ENCODE measurements around the gene ENTPD7. TPM values are rescaled to one million over a fixed set of nuclear protein-coding genes. Genes with fewer than 3 reads are reported as not detected.

The ENTPD7 gene
- total RNA-seq, 2 experiments from 2014 or later: 6.9 to 7.6 TPM

DNA sequence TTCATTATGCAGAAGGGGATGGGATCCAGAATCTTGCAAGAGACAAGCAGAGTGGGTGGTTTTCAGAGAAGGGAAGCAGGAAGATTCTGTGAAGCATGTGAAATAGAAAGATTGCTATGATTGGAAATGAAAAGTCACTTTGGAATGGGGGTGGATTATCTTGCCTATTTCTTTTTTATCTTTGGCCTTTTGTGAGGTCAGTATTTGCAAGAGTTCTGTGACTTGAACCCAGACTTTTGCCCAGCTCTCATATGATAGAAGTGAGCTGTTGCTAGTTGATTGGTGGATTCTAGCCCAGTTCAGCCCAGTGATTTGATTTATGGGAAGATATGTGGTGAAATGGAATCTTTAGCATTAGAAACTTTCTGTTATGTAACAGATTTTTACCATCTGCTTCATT, 17.1 kb downstream of the ENTPD7 start:
- ChIA-PET CTCF (interaction anchor here (1.0 kb wide), 1 partner anchor 16 kb away, joined by 5 read pairs; no protein-coding TSS in a partner anchor), POLR2A (interaction anchor here (0.7 kb wide), 1 partner anchor 194 kb away, joined by 3 read pairs; no protein-coding TSS in a partner anchor)

DNA sequence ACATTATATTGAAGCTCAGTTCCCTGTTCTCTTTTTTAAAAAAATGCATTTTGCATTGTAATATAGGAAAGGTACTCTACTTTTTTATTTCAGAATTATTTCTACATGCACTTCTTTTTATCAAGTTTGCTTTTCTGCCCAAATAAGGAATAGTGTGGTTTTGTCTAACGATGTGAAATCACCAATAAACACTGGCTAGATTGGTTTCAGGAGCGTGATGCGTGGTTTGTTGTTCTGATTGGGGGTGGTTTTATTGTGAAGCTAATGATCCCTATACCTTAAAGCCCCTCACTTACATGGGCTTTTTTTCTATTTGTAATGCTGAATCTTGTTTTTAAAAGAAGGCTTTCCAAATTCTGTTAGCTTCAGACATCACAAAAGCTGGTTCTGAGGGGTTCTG, 17.6 kb downstream of the ENTPD7 start:
- POLR2A ChIA-PET: interaction anchor here (0.7 kb wide), 2 partner anchors 25 to 193 kb away, joined by 3 to 4 read pairs; no protein-coding TSS in a partner anchor
- CTCF ChIA-PET: interaction anchor here (1.0 kb wide), 1 partner anchor 17 kb away, joined by 5 read pairs; no protein-coding TSS in a partner anchor

DNA sequence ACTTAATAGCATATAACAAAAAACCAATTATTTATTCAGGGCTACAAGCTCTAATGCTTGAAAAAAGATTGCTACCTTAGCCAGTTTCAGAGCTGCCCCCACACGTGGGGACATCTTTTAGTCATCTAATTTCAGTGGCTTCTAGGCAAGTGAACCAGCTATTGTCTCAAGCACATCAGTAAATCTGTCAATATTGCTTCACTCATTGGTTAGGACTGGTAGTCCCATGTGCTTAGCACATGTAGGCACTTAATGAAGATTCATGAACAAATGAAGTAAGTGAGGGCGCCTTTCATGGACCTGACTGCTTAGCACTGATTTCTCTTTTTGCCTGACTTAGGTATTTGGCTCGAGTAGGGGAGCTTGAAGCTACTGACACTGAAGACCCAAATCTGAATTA, 19.6 kb downstream of the ENTPD7 start:
- ChIA-PET POLR2A (no interaction called here), CTCF (no interaction called here)

DNA sequence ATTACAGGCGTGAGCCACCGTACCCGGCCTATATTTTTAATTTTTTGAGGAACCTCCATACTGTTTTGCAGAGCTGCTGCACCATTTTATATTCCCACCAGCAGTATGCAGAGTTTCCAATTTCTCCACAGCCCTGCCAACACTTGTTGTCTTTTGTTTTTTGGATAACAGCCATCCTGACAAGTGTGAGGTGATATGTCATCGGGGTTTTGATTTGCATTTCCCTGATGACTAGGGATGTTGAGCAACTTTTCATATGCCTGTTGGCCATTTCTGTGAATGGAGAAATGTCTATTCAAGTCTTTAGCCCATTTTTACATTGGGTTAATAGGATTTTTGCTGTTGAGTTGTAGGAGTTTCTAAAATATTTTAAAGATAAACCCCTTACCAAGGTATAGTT, 22.2 kb downstream of the ENTPD7 start:
- ChIA-PET CTCF (no interaction called here), POLR2A (no interaction called here)

DNA sequence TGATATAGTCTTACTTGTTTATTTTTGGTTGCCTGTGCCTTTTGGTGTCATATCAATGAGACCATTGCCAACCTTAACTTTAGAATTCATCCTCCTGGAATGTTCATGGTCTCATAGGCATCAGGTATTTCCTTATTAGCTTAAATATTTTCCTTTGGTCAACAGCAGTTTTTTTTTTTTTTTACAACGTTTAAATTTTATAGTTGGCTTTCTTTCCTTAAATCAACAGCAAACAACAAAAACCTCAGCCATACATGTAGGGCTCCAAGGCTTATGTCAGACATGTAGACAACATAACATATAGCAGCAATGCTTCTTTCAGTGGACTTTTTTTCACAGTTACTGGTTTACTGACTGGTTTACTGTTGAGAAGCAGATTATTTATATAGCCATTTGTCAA, 22.7 kb downstream of the ENTPD7 start:
- ChIA-PET CTCF (no interaction called here), POLR2A (no interaction called here)

DNA sequence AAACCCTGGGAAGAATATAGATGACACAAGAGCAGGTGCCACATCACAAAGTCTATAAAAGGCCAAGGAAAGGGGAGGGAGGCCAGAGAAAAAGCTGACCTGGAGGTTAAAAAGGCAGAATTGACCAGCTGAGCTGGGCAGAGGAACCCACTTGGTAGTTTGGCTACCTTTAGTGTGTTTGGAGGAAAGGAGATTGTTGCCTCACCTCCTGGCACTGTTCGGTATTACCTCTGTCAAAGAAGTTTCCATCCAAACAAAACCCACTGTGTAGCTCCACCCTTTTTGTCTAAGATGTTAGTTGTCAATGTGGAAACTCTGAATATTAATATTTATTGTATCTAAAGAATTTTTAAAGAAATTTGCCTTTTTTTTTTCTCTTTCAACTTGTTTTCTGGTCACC, 23.4 kb downstream of the ENTPD7 start:
- ChIA-PET POLR2A (no interaction called here), CTCF (no interaction called here)

DNA sequence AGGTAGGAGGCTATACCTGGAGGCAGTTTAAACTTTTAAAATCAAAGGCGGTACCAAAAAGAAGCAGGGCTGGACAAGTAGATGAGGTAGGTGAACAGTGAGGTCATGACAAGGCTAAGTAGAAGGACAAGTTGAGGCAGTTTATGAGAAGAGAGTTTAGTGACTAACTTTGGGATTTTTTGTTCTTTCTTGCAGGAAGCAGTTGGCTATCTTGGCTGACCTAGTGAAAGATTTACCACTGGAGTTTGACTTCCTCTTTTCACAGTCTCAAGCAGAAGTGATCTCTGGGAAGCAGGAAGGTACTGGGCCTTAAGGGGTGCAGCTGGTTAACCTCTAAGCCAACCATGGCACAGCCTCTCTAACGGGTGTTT, 26.3 kb downstream of the ENTPD7 start:
- CTCF ChIA-PET: no interaction called here
- POLR2A ChIA-PET: no interaction called here

DNA sequence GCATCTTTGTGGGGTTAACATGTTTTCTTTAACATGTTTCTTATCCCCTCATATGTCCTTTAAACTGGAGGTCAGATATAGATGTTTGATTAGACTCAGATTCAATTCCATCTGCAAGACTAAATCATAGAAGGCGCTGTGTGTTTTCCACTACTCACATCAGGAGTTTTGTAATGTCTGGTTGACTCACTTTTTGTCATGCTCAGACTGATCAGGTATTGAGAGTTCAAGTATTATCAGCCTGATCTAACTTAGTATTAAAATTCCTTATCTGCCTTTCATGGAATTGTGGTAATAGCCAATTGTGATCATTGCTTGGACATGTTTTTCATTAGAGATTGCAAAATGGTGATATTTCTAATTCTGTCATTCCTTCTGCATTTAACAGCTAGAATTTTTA, 30.2 kb downstream of the ENTPD7 start:
- POLR2A ChIA-PET: no interaction called here
- CTCF ChIA-PET: no interaction called here

DNA sequence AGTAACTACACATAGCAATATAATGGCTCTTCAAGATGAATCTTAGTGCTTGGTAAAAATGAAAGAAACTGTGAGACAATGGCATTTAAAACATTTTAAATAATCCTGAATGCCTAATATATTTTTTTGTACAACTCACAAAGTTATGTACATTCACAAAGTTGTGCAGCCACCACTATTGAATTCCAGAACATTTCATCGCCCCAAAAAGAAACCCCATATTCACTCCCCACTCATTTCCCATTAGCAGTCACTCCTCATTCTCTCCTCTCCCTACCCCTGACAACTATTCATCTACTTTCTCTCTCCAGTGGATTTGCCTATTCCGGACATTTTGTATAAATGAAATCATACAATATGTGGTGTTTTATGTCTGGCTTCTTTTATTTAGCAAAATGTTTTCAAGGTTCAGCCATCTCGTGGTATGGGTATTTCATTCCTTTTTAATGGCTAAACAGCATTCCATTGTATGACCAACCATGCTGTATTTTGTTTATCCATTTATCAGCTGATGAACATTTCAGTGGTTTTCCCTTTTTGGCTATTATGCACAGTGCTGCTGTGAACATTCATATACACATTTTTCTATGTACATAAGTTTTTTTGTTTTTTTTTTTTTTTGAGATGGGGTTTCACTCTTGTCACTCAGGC, 34.7 kb downstream of the ENTPD7 start:
- ChIA-PET CTCF (no interaction called here), POLR2A (no interaction called here)

DNA sequence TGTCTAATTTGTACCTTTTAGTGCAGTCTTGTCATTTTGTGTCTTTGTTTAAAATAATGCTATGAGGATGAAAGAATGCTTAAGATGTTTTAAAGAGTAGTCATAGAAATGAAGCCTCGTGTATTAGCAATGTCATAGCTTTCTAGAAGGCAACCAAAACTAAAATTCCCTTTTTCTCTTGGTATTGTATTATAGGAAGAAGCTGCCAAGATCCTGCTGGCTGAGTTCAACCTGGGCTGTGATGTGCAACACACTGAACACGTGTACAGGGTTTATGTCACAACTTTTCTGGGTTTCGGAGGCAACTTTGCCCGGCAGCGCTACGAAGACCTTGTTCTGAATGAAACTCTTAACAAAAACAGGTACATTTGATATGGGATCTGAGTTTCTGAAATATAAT, 36.5 kb downstream of the ENTPD7 start:
- CTCF ChIA-PET: no interaction called here
- POLR2A ChIA-PET: no interaction called here

DNA sequence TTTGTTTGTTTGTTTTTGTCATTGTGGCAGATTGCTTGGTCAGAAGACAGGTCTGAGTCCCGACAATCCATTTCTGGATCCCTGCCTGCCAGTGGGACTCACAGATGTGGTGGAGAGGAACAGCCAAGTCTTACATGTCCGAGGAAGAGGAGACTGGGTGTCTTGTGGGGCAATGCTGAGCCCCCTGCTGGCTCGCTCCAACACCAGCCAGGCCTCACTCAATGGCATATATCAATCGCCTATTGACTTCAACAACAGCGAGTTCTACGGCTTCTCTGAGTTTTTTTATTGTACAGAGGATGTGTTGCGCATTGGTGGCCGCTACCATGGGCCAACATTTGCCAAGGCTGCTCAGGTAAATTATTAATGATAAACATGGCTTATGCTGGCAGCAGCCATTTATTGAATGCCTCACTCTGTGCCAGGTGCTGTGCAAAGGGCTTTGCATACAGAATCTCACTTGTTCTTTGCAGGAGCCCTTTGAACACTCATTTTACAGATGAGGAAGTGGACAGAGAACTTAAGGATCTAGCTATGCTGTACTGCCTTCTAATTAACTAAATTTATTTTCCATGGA, 39.3 kb downstream of the ENTPD7 start:
- CTCF ChIA-PET: no interaction called here
- POLR2A ChIA-PET: no interaction called here

DNA sequence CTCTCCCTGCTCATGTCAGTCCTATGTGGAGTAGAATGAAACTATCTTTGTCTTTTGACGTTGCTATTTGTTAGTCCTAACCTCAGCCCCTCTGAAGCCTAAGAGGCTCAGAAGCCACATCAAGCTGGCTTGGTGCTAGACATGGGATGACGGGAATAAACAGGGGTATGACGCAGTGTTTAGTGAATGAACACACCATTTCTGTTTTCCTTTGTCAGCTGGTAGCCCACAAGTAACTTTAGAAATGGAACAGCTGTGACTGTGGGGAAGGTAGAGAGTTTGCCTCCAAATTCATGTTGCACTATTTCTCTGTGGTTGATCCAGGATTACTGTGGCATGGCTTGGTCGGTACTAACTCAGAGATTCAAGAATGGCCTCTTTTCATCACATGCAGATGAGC, 41.3 kb downstream of the ENTPD7 start:
- CTCF ChIA-PET: no interaction called here
- POLR2A ChIA-PET: no interaction called here

DNA sequence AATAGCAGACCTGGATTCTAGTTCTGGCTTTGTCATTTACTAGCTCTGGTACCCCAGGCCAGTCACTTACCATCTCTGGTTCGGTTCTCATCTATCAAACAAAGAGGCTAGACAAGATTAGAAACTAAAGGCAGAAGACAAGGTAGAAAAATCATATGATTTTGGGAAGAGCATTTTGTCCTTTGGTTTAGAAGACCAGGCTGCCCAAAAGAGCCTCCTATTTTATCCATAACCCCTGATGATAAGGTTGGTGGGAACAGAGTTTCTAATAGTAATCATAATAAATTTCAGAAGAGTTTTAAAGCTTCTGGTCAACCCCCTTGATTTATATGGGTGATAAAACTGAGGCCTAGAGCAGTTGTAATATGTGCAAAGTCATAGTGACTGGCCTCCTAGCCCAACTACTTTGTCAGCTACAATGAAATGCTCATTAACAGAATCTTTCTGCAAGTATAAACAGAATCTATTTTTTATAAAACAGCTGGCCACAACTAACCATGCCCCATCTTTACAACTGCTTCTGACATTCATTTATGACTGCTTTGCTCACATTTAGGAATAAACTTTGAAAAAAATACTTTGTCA, 49.2 kb downstream of the ENTPD7 start:
- CTCF ChIA-PET: interaction anchor here (1.2 kb wide), 1 partner anchor 148 kb away, joined by 5 read pairs; no protein-coding TSS in a partner anchor
- POLR2A ChIA-PET: interaction anchor here (0.6 to 0.7 kb wide), 2 partner anchors 12 to 13 kb away, joined by 3 to 5 read pairs; no protein-coding TSS in a partner anchor

DNA sequence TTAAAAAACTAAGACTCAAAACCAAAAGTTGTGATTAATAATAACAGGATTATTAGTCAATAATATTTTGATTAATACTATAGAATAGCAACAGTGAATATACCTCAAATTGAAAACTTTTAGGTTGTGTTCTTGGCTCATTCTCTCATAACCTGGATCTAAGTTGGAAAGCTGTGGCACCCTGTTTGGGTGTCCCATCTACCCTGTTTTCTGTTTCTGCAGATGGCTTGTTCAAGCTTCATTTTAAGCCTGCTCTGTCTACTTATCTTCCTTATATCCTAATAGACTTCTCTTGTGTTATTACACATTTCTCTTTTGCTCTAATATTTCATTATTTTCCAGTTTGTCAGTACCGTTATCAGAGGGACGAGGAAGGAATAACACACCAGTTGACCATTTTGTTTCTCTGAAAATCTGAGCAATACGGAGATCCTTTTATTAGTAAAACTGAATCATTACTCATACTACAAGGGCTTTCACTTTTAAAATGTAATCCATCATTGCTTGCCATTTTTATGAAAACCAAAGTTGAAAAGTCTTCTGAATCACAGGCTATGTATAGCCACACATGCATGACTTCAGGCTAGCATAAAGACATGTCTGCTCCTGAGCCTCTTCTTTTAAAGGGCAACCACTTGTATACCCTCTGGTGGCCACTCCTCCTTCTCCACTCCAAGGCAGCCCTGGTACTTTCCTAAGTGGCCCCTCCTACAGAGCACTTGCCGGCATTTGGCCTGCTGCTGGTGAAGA, 50.3 kb downstream of the ENTPD7 start:
- CTCF ChIA-PET: interaction anchor here (1.2 kb wide), 1 partner anchor 149 kb away, joined by 5 read pairs; no protein-coding TSS in a partner anchor

DNA sequence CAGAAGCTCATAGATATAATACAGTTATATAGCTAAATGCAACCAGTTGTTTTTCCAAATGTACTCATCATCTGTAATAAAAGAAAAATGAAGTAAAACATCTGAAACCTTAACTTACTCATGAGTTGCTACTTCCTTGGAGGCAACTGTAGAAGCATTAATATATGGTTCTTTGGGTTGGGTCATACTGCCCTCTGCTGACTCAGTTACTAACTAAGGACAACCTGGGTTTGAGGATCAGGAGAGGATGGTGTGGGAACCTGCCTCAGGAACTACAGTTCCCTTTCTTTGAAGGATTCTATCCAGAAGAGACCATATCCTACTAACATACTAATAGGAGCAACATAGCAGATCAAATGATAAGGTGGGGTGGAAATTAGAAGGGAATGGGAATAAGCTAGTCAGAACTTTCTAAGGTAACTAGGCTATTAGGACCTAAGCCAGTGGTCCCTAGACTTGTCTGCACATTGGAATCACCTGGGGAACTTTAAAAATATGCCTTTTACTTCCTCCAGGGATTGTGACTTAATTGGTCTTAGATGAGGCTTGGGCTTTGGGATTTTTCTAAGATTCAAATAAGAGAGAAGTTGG, 51.9 kb downstream of the ENTPD7 start:
- POLR2A ChIA-PET: no interaction called here
- CTCF ChIA-PET: interaction anchor here (0.7 to 1.3 kb wide), 2 partner anchors 28 to 60 kb away, joined by 3 read pairs; no protein-coding TSS in a partner anchor

More for the DNA sequence above, 50.3 kb downstream of the ENTPD7 start:
- POLR2A ChIA-PET: interaction anchor here (0.6 kb wide), 1 partner anchor 95 kb away, joined by 4 read pairs; no protein-coding TSS in a partner anchor

DNA sequence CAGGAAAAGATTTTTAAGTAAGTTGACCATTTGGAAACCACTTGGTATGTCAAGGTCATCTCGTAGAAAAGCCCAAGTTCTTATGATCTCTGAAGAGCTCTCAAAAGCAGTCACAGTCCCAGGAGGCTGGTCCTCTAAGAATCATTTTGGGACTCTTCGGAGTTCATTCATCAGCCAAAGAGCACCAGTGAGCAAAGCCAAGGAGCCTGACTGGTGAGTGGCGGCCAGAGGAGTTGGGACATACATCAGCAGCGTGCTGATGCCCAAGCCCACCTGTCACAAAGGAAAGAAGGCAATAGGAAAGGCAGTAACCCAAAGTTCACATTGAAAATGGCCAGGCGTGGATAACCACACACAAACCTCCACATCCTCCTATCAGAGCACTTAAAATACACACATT, 55.1 kb downstream of the ENTPD7 start:
- POLR2A ChIA-PET: no interaction called here
- CTCF ChIA-PET: interaction anchor here (0.7 kb wide), 1 partner anchor 284 kb away, joined by 3 read pairs; the partner anchor contains the start of gene GOT1

DNA sequence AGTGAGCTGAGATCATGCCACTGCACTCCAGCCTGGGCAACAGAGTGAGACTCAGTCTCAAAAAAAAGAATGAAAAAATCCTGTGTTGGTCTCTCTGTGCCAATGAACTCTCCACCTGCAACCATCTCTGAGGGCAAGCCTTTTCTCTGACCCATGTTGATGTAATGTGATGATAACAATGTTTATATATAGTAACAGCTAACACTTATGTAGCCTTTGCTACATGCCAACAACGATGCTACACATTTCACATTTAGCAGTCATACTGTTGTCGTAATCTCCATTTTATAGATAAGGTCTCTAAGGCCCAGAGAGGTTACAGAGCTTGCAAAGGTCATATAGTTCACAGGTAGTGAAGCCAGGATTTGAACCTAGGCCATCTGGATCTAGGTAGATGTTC, 61.1 kb downstream of the ENTPD7 start:
- ChIA-PET CTCF (no interaction called here), POLR2A (interaction anchor here (0.5 kb wide), 1 partner anchor 12 kb away, joined by 5 read pairs; no protein-coding TSS in a partner anchor)

DNA sequence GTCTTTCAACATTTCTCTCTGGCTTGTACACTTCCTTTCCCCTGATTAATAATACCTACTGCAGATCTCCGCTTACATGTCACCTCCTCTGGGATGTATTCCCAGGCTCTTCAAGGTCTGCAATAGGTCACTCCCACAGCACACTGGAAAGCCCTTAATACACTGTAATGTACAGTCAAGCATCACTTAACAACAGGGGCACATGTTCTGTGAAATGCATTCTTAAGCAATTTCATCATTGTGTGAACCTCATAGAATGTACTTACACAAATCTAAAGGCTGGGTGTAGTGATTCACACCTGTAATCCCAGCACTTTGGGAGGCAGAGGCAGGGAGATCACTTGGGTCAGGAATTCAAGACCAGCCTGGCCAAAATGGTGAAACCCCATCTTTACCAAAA, 70.7 kb downstream of the ENTPD7 start:
- CTCF ChIA-PET: no interaction called here
- POLR2A ChIA-PET: no interaction called here

DNA sequence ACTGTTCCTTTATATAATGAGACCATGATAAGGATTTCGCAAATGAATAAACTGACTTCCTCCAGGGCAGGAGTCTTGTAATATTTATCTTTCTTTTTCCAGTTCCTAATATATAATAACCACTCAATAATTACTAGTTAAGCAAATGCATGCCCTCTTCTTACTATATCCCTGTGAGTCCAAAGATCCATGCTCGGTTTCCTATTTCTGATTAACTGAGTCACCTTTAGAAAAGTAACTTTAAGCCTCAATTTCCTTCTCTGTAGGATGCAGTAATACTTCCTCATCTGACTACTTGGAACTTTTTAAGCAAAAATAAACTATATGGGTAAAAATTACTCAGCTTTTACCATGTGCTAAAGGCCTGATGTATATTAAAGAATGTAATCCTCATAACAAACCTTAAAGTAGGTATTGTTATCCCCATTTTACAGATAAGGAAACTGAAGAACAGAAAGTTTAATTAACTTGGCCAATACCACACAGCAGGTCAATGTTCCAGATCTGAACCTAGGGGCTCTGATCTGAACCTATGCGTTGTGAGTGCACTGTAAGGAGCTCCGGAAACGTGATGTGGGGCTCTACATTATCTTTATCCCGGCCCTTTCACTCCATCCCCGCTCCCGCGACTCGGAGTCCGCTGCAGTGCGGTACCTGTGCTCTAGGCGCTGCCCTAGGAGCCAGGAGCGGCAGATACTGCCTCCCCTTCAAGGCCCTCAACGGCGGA, 72.2 kb downstream of the ENTPD7 start:
- CTCF ChIA-PET: interaction anchor here (0.7 to 0.9 kb wide), 2 partner anchors 9 to 73 kb away, joined by 3 read pairs; no protein-coding TSS in a partner anchor
- POLR2A ChIA-PET: interaction anchor here (0.5 to 1.6 kb wide), 10 partner anchors 11 to 1052 kb away, joined by 3 to 11 read pairs (median 4); partner anchors contain the start of genes GOT1 and SLC25A28

Data from activated CD8-positive, alpha-beta memory T cell treated with anti-CD3 and anti-CD28 coated beads for 36 hours (primary cell).